CD4-positive, alpha-beta T cell treated with Interferon gamma for 1 hour (primary cell): Measurements from ENCODE around the gene SH3YL1.
"Not testable (repeated sequence)": the region's sequence is repeated elsewhere in the genome, so short reads cannot be mapped to it uniquely, and the experiment has no call there.

Experiments
- DNase-seq: peaks from one replicate; pipeline ENCODE4 v3.0.0-alpha.2; 2020

Gene SH3YL1

DNA sequence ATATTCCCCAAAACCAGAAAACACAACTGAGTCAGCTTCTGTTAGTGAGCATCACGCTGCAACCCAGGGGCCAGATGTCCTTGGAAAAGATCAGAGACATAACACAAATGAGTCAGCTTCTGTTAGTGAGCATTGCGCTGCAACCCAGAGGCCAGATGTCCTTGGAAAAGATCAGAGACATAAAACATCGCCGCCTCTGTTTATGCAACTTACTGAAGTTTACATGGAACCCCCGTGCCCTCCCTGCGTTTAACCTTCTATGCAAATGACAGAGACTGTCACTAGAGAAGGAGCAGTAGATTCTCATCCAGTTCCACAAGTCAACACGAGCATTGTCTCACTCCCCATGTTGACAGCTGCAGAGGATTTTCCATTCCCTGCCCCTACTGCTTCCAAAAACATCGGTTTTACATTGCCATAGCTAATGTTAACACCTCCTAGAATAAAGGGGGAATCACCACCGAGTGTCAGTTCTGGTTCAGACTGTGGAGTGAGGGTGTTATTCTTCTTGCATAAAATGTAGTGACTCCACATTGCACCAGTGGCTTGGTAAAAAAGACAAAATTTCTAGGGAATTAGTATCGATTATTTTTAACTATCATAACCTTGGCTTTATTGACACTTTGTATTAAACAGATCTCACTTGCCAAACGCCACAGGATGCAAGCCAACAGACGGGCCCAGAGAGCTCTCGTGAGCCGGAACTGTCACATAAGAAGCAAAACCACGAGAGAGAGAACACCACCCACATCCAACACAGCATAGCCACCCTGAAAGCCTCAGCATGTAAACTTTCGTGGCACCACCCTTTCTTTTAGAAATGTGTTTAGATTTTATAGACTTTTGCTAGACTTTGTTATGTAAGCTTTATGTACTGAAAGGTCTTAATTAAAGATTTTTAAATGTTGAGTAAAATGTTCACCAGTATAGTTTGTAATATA, 87.7 kb downstream of the SH3YL1 start:
- peak; percentile 39 for DNase-seq

DNA sequence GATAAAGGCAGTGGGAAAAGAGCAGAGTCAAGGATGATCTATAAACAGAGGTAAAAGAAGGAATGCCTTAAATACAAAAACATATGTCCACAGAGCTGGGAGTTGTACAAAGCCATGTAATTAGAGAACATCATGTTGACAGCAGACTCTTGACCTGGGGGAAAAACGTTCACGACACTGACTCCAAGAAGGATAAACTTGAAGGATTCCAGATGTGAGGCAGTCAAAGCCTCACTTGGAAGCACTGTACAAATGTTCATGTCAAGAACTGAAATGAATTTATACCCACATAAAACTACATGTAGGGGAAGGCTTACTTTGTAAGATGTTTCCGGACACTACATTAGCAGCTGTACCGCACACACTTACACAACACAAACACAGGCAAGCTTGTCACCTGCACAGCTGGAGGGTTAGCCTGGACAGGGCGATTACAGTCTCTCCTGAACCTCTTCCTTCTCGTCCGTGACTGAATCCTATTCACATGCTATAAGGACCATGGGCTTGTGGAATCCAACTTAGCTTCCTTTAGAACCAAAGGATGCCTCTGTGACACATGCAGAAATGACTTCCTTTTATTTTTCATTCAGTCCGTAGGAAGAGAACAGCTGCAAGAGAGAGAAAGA, 88.6 kb downstream of the SH3YL1 start:
- no peak for DNase-seq

DNA sequence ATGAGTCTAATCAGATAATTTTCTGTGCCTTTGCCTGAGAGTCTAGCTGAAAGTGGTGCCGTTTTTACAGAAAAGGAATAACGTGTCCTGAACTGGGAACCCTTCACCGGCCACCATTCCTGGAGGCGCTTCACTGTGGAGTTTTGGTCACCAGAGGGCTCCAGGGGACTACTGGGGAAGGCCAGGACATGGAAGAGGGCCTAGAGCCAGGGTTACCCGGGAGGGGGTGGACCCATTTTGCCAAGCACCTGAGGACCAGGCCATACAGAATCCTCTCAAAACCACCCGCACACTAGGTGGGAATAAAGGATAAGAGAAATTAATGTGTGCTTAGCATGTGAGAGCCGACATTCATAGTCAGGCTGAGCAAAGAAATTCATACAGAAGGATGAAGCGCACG, 91.7 kb downstream of the SH3YL1 start:
- not testable (repeated sequence) for DNase-seq

DNA sequence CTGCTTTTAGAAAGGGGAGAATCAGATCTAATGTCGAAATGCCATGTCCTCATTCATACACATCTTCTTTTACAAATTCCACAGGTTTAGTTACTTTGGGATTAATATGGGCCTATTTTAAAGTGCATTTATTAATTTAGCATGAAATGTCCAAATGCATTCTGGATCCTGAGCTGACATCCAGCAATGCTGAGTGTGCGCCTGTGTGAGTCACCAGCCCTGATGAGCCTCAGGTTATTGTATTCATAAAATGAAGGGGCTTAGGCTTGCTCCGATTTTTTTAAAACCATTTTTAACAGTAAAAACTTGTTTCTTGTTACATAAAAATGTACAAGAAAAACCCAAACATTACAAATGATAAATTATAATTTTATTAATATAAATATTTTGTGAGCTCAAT, 94.1 kb downstream of the SH3YL1 start:
- no peak for DNase-seq
